ENCODE results near the gene DNASE1. TPM values are rescaled to one million over a fixed set of nuclear protein-coding genes. Genes with fewer than 3 reads are reported as not detected.

DNASE1 gene
- total and polyA plus RNA-seq, 8 donors = 10.4 to 128 (median 38.2) TPM

DNA sequence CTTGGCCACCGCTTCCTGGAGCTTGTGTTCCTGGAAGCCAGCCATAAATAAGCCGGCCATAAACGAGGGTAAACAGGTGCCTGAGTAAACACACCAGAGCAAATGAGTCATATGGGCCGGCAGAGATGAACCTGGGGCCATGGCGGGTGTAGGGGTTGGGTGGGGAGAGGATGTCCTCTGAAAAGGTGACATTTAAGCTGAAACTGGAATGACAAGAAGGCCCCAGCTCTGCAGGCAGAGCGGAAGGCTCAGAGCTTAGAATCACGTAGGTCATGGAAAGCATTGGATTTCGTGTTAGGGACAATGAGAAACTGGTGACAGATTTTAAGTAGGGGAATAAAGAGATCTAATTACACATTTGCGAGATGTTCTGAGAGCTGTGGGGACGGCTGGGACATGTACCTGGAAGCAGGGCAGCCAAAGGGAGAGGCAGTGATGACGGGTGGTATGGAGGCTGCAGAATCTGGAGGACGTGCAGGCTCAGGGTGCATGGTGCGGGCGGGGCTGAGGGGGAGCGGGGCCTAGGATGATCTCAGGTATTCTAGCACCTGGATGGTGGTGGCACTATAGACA, 8.1 kb upstream of the DNASE1 start:
- Histone ChIP-seq H3K36me3 (peaks cover 5 to 33% (median 23%) of the 10 kb centered on the region in 4 donors), H3K27me3 (no peaks in the 10 kb centered on the region), H3K9me3 (no peaks in the 10 kb centered on the region), H3K4me1 (peaks cover 9 to 16% (median 13%) of the 10 kb centered on the region in 4 donors), H3K27ac (peak overlapping the region in 3 of 5 donors; percentile 21 to 47 (median 32)), H3K4me3 (no peak overlapping the region)
- 49 to 73% (median 55%) methylated on average over 15 of the region's 15 CpGs for WGBS, 5 donors
- intact Hi-C loops (cut with DNase I; ENCODE audit: low total_unique reads) = no loop called here
- peak in 1 of 3 donors; percentile 42 for TF ChIP-seq POLR2AphosphoS5 (IDR thresholded peaks at IDR 0.05)
- TF ChIP-seq, protein P1, sequence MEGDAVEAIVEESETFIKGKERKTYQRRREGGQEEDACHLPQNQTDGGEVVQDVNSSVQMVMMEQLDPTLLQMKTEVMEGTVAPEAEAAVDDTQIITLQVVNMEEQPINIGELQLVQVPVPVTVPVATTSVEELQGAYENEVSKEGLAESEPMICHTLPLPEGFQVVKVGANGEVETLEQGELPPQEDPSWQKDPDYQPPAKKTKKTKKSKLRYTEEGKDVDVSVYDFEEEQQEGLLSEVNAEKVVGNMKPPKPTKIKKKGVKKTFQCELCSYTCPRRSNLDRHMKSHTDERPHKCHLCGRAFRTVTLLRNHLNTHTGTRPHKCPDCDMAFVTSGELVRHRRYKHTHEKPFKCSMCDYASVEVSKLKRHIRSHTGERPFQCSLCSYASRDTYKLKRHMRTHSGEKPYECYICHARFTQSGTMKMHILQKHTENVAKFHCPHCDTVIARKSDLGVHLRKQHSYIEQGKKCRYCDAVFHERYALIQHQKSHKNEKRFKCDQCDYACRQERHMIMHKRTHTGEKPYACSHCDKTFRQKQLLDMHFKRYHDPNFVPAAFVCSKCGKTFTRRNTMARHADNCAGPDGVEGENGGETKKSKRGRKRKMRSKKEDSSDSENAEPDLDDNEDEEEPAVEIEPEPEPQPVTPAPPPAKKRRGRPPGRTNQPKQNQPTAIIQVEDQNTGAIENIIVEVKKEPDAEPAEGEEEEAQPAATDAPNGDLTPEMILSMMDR (IDR thresholded peaks at IDR 0.05) = no peak
- peak; percentile 73 to 84 for DNase-seq

DNA sequence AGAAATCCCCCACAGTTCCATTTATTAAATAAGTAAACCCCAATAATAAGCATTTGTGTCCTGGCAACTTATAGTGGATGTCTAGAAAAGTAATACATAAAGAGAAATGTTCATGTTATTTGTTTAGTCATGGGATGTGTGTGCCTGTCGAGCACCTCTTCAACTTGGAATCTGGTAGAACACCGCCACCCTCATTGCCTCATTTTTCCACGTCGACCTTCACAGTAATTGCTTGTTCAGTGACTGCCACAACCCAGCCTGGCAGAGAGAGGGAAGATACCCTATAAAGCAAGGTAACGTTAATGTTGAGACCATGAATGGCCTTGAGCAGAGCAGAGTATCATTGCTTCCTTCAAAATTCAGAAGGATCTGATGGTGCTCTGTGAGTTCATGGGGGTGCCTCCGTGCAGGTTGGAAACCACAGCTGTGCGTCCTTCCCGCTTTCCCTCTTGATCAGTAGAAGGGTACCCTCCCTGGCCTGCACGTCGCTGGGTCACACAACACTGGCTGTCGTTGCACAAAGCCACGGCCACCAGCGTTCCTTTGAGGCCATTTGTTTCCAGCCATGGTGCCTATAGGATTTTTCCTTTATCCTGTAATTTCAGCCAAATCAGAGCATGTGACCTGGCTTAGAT, 3.7 kb upstream of the DNASE1 start:
- peaks cover 10 to 24% (median 17%) of the 10 kb centered on the region in 4 donors for H3K4me1 ChIP-seq
- no peak overlapping the region for H3K27ac ChIP-seq
- H3K27me3 ChIP-seq = no peaks in the 10 kb centered on the region
- peak in 1 of 2 donors; percentile 17 for DNase-seq
- peaks cover 13 to 39% (median 34%) of the 10 kb centered on the region in 4 donors for H3K36me3 ChIP-seq
- intact Hi-C loops (cut with DNase I; ENCODE audit: low total_unique reads) = no loop called here
- TF ChIP-seq EP300 (IDR thresholded peaks at IDR 0.05) = no peak
- no peak for TF ChIP-seq POLR2A (IDR thresholded peaks at IDR 0.05)
- no peak for TF ChIP-seq POLR2AphosphoS5 (IDR thresholded peaks at IDR 0.05)
- TF ChIP-seq, protein P1 (IDR thresholded peaks at IDR 0.05) = no peak
- no peaks in the 10 kb centered on the region for H3K9me3 ChIP-seq
- no peak overlapping the region for H3K4me3 ChIP-seq
- 89 to 95% (median 93%) methylated on average over 13 of the region's 13 CpGs for WGBS, 5 donors

DNA sequence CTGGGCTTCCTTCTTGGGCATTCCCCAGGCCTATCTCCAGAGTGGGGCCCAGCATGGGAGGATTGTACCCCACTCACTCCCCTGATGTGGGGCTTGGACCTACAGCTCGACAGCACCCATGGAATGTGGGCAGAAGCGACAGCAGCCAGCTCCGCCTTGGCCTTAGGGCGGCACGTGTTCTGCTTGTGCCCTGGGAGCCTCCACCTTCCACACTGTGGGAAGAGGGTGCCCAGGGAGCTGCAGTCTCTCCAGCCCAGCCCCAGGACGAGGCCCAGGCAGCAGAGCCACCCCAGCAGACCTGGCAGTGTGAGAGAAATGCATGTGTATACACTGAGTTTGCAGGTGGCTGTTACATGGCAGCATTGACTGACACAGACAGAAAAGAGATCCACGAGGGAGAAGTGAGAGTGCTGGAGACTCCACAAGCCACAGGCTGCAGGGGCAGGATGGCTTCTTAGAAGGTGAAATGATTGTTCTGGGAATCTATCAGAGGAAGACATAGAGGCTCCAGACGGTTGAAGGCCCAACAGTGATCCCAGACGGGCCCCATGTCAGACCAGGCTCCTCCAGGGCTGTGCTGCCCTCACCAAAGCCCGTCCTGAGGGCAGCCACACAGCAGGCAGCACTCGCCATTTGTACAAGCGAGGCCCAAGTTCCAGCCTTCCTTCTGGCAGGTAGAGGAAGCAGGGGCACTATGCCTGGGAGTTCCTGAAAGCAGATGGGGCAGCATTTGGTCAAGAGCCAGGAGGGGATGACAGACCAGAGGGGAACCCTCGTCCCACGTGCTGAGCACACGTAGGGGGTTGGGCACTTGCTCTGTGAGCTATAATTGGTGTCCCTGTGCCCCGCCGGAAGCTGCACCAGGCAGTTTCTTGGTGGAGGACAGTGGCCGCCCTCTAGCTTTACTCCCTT, 2.8 kb upstream of the DNASE1 start:
- intact Hi-C loops (cut with DNase I; ENCODE audit: low total_unique reads) = no loop called here
- peak; percentile 5 to 17 for DNase-seq
- TF ChIP-seq, protein P1 (IDR thresholded peaks at IDR 0.05) = no peak
- TF ChIP-seq EP300 (IDR thresholded peaks at IDR 0.05) (no peak), POLR2AphosphoS5 (IDR thresholded peaks at IDR 0.05) (no peak), POLR2A (IDR thresholded peaks at IDR 0.05) (no peak)
- Histone ChIP-seq H3K36me3 (peaks cover 17 to 49% (median 44%) of the 10 kb centered on the region in 4 donors), H3K27ac (no peak overlapping the region), H3K27me3 (no peaks in the 10 kb centered on the region), H3K4me1 (peaks cover under 1 to 21% (median 11%) of the 10 kb centered on the region in 4 donors), H3K4me3 (no peak overlapping the region), H3K9me3 (no peaks in the 10 kb centered on the region)
- WGBS, 5 donors = 77 to 83% (median 82%) methylated on average over 12 to 18 of the region's 18 CpGs

Data from stomach (tissue), 9 donors.